Liver (tissue), 2 donors: ENCODE data around the gene PPARA.

Experiments used
- CTCF ChIP-seq: fragments of 150-350 bp; IDR thresholded peaks from 2 replicates; pipeline ENCODE4 v1.5.1; 2017; ENCODE audit warnings: improper control_type of control experiment, low read depth, low read length; ENCODE audit not compliant: missing input control
- YY1 ChIP-seq: IDR thresholded peaks from 2 replicates; pipeline ENCODE4 v1.6.1; 2016; ENCODE audit warnings: antibody characterized with exemption, mild to moderate bottlenecking
- donor health status: healthy.

- TF ChIP-seq CTCF, result no peak
- TF ChIP-seq YY1, result no peak
Measured at GRCh38 chr22:46124383-46125144, 25.8 kb upstream of the PPARA start.
